ENCODE measurements around the gene USH2A.

GRCh38 chr1:215894617-215895016 lies 528.6 kb downstream of the USH2A start:
- no peak for TF ChIP-seq POLR2A (IDR thresholded peaks at IDR 0.05; ENCODE audit: low read length)
- TF ChIP-seq GATA1 (IDR thresholded peaks at IDR 0.05; ENCODE audit: low read depth, low read length): no peak
